GM12891 (cell line): ENCODE measurements around the gene TEAD1.

Source experiments
- DNase-seq: peaks from one replicate; pipeline ENCODE4 v3.0.0; 2011; ENCODE audit warnings: low spot score; ENCODE audit not compliant: insufficient read length
- FAIRE-seq: peaks from 2 replicates; lab custom pipeline; 2011; peaks lifted over from hg19 to GRCh38; lab: Jason Lieb, UNC
- PAX5 ChIP-seq: IDR thresholded peaks from 2 replicates; pipeline ENCODE4 v1.6.1; 2011; ENCODE audit warnings: low read length, moderate library complexity, mild to moderate bottlenecking; ENCODE audit not compliant: insufficient read depth, severe bottlenecking
- POLR2A ChIP-seq: IDR thresholded peaks from 2 replicates; pipeline ENCODE4 v1.6.1; 2011; ENCODE audit warnings: low read depth, low read length, control low read depth
- POLR2AphosphoS5 ChIP-seq: IDR thresholded peaks from 2 replicates; pipeline ENCODE4 v1.6.1; 2011; ENCODE audit warnings: low read depth, low read length, control low read depth
- POU2F2 ChIP-seq: IDR thresholded peaks from 2 replicates; pipeline ENCODE4 v1.6.1; 2011; ENCODE audit warnings: low read depth, mild to moderate bottlenecking, control low read depth, low read length, moderate library complexity
- SPI1 ChIP-seq: IDR thresholded peaks from 2 replicates; pipeline ENCODE4 v1.6.1; 2011; ENCODE audit warnings: low read depth, low read length, control low read depth
- TAF1 ChIP-seq: IDR thresholded peaks from 2 replicates; pipeline ENCODE4 v1.6.1; 2011; ENCODE audit warnings: low read depth, low read length, control low read depth

Gene TEAD1

DNA sequence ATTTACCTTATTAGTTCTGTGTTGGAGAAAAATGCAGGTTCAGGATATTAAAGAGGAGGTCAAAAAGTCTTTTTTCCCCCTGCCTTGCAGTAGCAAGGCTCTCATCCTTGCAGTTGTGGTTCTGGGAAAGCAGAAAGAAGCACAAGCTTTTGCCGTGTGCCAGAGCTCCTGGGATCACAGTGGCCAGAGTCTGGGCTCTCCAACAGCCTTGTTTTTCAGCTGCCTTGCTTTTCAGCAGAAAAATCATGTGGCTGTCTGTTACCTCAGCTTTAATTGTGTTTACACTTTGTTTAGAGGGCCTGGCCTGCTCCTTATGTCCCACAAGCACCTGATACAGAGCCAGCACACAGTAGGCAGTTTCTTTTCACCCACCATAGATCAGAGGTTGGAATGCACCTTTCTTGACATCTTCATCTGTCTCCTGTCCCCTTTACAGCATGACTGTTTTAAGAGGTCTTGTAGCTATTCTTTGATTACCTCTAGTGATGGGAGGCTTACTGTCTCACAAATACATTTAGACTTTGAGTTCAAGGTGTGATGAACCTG, 67.5 kb downstream of the TEAD1 start:
- FAIRE-seq (no peak), DNase-seq (no peak)

DNA sequence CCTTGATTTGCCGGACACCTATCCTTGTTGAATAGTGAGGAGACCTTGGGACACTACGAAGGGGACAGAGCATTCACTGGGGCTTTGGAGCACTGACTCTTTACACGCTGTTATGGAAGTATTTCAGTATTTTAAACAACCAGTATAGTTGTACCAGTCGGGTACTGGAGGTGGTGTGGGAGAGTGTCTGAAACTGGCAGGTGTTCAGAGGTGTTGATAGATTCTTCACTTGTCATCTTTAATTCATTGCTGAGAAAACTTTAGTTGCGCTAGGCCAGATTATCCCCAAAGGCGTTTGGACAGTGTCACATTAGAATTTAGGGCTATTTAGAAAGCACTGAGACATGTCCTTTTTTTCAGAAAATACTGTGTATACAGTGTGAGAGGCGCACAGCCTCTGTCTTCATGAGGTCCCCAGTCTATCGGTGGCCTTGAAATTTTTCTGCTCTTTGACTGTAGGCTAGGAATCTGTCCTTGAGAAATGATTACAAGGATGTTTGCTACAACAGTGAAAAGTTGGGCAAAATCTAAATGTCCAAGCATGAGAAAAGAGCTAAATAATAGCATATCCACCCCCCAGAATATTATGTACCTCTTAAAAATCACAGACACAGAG, 69.7 kb downstream of the TEAD1 start:
- FAIRE-seq (no peak), DNase-seq (no peak)
- TF ChIP-seq POU2F2, result no peak
- TF ChIP-seq TAF1, result no peak

More for the DNA sequence above, 67.5 kb downstream of the TEAD1 start:
- no peak for TF ChIP-seq PAX5
- TF ChIP-seq SPI1, result no peak
- no peak for TF ChIP-seq TAF1
- TF ChIP-seq POLR2A, result no peak
- TF ChIP-seq POU2F2, result no peak

DNA sequence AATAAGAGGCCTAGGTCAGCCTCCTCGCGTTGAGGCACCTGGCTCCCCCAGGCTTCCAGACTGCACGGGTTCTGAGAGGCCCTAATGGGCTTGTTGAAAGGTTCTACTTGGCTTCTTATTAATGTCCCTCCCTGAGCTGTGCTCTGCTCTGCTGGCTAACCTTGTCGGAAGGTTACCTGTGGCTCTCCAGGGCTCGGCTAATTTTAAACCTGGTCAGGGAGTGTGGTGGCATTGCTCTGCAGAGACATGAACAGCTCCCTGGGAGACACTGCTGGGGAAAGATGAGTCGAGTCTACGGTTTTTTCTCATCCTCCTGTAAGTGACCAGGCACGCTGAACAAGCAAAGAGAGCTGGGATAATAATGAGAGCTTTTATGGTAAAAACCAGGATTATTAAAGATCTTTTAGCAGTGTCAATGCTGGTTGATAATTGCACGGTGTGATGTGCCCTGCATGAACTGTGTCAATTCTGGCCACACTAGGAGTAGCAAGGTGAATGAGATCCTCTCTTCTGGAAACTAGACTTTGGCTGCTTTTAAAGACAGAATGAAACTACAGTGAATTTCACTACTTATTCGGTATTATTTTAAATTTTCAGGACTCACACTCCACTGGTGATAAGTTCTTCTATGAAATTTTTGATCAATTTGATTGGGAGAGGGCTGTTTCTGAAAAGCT, 70.7 kb downstream of the TEAD1 start:
- TF ChIP-seq SPI1 (no peak), POU2F2 (no peak), POLR2A (no peak), PAX5 (no peak), POLR2AphosphoS5 (no peak), TAF1 (no peak)
- FAIRE-seq (no peak), DNase-seq (no peak)

DNA sequence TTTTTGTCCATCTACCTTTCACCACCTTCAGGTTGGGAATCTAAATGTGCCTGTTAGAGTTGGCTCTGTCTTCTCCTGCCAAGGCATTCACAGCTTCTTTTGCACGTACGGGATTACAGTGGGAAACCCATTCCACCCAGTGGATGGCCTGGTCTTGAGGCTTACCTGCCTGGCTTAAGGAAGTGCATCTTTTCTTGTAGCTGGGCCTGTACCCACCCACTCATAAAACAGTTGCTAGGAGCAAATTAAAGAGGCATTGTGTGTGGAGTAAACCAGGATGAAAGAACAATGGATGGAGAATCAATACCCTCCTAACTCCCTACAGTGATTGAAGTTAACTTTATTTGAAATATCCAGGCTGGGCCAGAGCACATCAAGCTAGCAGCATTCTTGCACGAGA, 71.6 kb downstream of the TEAD1 start:
- TF ChIP-seq SPI1 (no peak), POU2F2 (no peak), TAF1 (no peak), POLR2A (no peak), PAX5 (no peak), POLR2AphosphoS5 (no peak)
- DNase-seq, result no peak
- no peak for FAIRE-seq

DNA sequence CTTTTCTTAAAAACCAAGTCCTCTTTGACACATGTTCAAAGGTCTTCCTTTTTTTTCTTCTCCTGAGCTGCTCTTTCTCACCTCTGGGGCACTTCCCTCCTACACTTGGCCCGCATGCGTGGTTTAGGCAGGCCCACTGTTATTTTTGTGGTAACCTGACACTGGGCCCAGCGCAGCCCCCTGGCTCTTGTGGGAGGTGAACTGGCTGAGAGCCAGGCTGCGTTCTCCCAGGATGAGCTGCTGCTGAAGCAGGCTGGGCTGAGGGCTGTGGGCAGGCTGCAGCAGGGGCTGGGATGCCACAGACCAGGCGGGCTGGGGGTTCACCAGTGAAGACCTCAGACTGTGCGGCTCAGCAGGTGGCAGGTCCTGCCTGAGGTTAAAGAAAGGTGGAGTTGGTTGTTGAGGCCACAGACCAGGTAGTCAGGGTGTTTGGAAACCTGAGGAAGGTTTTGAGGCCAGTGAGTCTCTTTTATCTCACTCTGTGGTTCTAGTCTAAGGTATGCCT, 72.4 kb downstream of the TEAD1 start:
- no peak for FAIRE-seq
- DNase-seq, result no peak
- TF ChIP-seq POU2F2 (no peak), POLR2AphosphoS5 (no peak), SPI1 (no peak), TAF1 (no peak), PAX5 (no peak), POLR2A (no peak)

DNA sequence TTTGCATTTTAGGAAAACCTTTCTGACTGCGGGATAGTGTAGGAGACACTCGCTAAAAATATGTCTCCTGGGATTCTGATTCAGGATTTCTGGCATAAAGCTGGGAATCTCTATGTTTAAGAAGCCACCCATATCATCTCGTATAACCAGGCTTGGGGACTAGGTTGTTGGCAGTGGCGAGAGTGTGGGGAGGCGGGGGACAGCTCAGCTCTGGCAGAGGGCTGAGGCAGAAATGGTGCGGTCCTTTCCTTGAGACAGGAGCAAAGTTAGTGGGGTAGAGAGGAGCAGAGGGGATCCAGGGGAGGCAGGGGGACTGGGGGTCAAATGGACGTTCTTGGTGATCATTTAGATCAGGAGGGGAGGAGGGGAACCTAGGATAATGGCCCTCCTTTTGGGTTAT, 74.3 kb downstream of the TEAD1 start:
- TF ChIP-seq PAX5, result no peak
- no peak for TF ChIP-seq POLR2A
- no peak for TF ChIP-seq POLR2AphosphoS5
- TF ChIP-seq POU2F2, result no peak
- no peak for TF ChIP-seq SPI1
- no peak for TF ChIP-seq TAF1
- DNase-seq, result no peak
- no peak for FAIRE-seq

DNA sequence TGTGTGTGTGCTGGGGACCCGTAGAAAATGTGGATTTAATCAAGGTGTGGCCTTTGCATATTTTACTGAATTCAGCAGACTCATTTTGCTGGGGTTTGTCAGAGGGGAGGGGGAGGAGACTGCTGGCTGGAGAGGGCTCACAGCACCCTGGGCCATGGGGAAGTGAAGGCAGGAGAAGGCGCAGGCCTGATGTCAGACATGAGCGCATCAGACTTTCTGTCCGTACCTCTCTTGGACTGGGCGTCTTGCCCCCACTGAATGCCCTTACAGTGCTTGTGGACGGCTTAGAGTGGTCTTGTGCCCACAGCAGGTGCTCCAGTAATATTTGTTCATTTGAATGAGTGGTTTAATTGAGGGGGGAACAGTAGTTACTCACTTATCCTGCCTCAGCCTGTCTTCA, 75.2 kb downstream of the TEAD1 start:
- no peak for TF ChIP-seq POLR2AphosphoS5
- TF ChIP-seq POU2F2, result no peak
- TF ChIP-seq TAF1, result no peak
- TF ChIP-seq POLR2A, result no peak
- no peak for TF ChIP-seq SPI1
- no peak for DNase-seq
- no peak for FAIRE-seq

DNA sequence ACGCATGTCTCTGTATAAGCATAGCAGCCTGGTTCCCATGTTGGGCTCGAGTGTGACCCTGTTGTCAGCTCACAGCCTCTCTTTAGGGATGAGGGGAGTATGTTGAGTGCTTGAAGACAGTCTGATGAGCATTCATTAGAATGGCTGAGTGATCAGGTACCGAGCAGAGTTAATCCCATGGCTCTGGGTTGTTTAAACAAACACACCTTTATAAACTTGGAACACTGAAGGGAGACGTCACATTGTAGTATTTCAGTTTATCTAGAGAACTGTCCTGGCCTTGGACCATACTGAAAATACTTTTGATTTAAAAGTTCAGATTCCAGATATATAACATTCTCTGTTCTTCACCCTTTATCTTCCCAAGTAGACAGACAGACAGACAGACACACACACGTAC, 76.0 kb downstream of the TEAD1 start:
- TF ChIP-seq SPI1 (no peak), POLR2A (no peak), TAF1 (no peak), PAX5 (no peak), POLR2AphosphoS5 (no peak), POU2F2 (no peak)
- DNase-seq (no peak), FAIRE-seq (no peak)

DNA sequence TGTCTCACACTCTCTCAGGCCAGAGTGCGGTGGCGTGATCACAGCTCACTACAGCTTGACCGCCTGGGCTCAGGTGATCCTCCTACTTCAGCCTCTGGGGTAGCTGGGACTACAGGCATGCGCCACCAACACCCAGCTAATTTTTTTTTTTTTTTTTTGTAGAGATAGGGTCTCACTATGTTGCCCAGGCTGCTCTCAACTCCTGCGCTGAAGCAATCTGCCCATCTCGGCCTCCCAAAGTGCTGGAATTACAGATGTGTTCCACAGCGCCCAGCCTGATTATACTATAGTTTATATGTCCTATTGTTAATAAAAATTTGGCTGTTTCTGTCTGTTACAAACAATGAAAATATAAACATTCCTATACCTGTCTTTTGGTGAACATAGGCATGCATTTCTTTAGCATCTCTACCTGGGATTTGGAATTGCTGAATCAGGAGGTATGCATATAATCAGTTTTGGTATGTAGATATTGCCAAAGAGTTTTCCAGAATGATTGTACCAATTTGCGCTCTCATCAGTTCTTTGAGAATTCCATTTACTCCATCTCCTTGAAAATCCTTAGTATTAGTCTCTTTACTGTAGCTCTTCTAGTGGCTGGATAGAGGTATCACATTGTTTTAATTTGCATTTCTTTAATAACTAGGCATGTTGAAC, 78.8 kb downstream of the TEAD1 start:
- FAIRE-seq (no peak), DNase-seq (no peak)
- TF ChIP-seq PAX5, result no peak
- TF ChIP-seq TAF1, result no peak
- no peak for TF ChIP-seq SPI1
- no peak for TF ChIP-seq POU2F2
- no peak for TF ChIP-seq POLR2A
- no peak for TF ChIP-seq POLR2AphosphoS5
